HL-60 (cell line): ENCODE results near the gene ERC2.

Source experiments
- DNase-seq, 2 experiments: peaks; one replicate each; pipeline ENCODE4 v3.0.0-alpha.2; 2010 to 2020; ENCODE audit warnings: low read depth in 1 of 2, low spot score in 1 of 2
- H3K27ac ChIP-seq: fragments of 250-450 bp; sonication (Bioruptor Pico); replicated peaks from 2 replicates; pipeline ENCODE4 v1.5.1; 2020; ENCODE audit warnings: mild to moderate bottlenecking, moderate library complexity
- H3K27me3 ChIP-seq: fragments of 250-450 bp; sonication (Bioruptor Pico); 2 replicates; pipeline ENCODE4 v1.5.1; 2021; ENCODE audit warnings: mild to moderate bottlenecking, moderate library complexity; ENCODE audit not compliant: insufficient read depth, poor library complexity, severe bottlenecking
- H3K4me3 ChIP-seq: replicated peaks from 2 replicates; pipeline ENCODE4 v1.5.1; 2011; ENCODE audit warnings: mild to moderate bottlenecking, control low read depth, low read length; ENCODE audit not compliant: insufficient read depth
- GABPA ChIP-seq: IDR thresholded peaks from 2 replicates; pipeline ENCODE4 v1.6.1; 2012; ENCODE audit warnings: low read depth
- POLR2AphosphoS5 ChIP-seq: IDR thresholded peaks from 2 replicates; pipeline ENCODE4 v1.6.1; 2012; ENCODE audit warnings: low read depth
- SPI1 ChIP-seq: IDR thresholded peaks from 2 replicates; pipeline ENCODE4 v1.6.1; 2012; ENCODE audit warnings: low read depth, mild to moderate bottlenecking, borderline replicate concordance
- TF ChIP-seq, protein P1 (sequence below): IDR thresholded peaks from 2 replicates; pipeline ENCODE4 v1.6.1; 2012; ENCODE audit warnings: low read depth; ENCODE audit not compliant: insufficient replicate concordance
- TF ChIP-seq, protein P2 (sequence below): IDR thresholded peaks from one replicate; pipeline ENCODE4 v1.5.1; 2011; ENCODE audit warnings: low read length, control low read depth, inconsistent platforms; ENCODE audit not compliant: insufficient read depth

Gene ERC2

DNA sequence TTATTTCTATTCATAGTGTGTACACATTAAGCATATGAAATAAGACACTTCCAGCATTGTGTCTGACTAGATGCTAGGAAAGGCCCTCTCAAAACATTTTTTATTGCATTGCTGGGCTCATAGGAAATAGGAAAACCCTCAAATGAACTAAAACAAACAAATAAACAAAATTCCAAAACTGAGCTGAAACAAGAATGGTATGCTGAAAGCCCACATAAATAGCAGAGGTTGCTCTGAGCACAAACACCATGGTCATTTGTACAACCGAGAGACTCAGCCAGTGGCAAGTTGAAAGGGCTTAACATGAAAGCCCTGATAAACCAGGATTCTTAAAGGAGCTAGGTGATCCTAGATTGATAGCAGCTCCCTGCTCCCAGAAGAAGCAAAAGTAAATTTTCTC lies 671.2 kb downstream of the ERC2 start:
- TF ChIP-seq POLR2AphosphoS5 (no peak), GABPA (no peak), SPI1 (no peak)
- TF ChIP-seq, protein P1, sequence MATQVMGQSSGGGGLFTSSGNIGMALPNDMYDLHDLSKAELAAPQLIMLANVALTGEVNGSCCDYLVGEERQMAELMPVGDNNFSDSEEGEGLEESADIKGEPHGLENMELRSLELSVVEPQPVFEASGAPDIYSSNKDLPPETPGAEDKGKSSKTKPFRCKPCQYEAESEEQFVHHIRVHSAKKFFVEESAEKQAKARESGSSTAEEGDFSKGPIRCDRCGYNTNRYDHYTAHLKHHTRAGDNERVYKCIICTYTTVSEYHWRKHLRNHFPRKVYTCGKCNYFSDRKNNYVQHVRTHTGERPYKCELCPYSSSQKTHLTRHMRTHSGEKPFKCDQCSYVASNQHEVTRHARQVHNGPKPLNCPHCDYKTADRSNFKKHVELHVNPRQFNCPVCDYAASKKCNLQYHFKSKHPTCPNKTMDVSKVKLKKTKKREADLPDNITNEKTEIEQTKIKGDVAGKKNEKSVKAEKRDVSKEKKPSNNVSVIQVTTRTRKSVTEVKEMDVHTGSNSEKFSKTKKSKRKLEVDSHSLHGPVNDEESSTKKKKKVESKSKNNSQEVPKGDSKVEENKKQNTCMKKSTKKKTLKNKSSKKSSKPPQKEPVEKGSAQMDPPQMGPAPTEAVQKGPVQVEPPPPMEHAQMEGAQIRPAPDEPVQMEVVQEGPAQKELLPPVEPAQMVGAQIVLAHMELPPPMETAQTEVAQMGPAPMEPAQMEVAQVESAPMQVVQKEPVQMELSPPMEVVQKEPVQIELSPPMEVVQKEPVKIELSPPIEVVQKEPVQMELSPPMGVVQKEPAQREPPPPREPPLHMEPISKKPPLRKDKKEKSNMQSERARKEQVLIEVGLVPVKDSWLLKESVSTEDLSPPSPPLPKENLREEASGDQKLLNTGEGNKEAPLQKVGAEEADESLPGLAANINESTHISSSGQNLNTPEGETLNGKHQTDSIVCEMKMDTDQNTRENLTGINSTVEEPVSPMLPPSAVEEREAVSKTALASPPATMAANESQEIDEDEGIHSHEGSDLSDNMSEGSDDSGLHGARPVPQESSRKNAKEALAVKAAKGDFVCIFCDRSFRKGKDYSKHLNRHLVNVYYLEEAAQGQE = no peak
- TF ChIP-seq, protein P2, sequence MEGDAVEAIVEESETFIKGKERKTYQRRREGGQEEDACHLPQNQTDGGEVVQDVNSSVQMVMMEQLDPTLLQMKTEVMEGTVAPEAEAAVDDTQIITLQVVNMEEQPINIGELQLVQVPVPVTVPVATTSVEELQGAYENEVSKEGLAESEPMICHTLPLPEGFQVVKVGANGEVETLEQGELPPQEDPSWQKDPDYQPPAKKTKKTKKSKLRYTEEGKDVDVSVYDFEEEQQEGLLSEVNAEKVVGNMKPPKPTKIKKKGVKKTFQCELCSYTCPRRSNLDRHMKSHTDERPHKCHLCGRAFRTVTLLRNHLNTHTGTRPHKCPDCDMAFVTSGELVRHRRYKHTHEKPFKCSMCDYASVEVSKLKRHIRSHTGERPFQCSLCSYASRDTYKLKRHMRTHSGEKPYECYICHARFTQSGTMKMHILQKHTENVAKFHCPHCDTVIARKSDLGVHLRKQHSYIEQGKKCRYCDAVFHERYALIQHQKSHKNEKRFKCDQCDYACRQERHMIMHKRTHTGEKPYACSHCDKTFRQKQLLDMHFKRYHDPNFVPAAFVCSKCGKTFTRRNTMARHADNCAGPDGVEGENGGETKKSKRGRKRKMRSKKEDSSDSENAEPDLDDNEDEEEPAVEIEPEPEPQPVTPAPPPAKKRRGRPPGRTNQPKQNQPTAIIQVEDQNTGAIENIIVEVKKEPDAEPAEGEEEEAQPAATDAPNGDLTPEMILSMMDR = no peak
- no peaks in the 10 kb centered on the region for H3K27me3 ChIP-seq
- no peak for DNase-seq
- H3K27ac ChIP-seq = no peak overlapping the region
- H3K4me3 ChIP-seq = no peak overlapping the region

DNA sequence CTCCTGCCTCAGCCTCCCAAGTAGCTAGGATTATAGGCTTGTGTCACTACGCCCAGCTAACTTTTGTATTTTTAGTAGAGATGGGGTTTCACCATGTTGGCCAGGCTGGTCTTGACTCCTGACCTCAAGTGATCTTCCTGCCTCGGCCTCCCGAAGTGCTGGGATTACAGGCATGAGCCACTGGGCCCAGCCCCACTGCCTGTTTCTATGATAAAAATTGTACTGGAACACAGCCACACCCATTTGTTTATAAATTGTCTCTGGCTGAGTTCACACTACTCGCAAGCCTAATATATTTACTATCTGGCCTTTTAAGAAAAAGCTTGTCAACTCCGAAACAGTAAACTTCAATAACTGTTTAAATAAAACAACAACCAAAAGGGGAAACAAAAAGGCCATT lies 671.7 kb downstream of the ERC2 start:
- H3K4me3 ChIP-seq = no peak overlapping the region
- no peak for DNase-seq
- H3K27ac ChIP-seq = no peak overlapping the region
- no peaks in the 10 kb centered on the region for H3K27me3 ChIP-seq
- no peak for TF ChIP-seq GABPA
- TF ChIP-seq, protein P2 = no peak
- no peak for TF ChIP-seq SPI1
- no peak for TF ChIP-seq POLR2AphosphoS5
- TF ChIP-seq, protein P1 = no peak

DNA sequence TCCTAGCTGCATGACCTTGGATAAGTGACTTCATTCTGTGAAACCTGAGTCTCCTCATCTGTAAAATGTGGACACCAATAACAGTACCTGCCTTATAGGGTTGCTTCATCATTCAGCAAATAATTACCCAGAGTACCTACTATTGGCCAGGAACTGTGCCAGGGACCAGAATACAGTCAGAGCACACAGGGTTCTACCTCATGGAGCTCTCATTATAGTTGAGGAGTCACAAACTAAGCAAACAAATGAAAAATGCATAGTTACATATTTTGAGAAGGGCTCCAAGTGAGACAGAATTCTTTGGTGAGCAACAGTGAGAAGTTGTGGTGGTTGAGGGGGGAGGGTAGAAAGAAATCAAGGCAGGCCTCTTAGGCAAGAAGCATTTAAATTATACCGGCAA lies 672.5 kb downstream of the ERC2 start:
- TF ChIP-seq, protein P1 = no peak
- TF ChIP-seq, protein P2 = no peak
- TF ChIP-seq SPI1 (no peak), GABPA (no peak)
- Histone ChIP-seq H3K27me3 (no peaks in the 10 kb centered on the region), H3K4me3 (no peak overlapping the region), H3K27ac (no peak overlapping the region)
- no peak for DNase-seq
